Ascending aorta (tissue), 2 donors: Measurements from ENCODE around the gene LTBP1. TPM values are rescaled to one million over a fixed set of nuclear protein-coding genes. Genes with fewer than 3 reads are reported as not detected.
A peak's percentile ranks its signal among the peaks of the same experiment; 100 is the strongest.

Source experiments
- DNase-seq, 2 donors: peaks; one replicate each; pipeline ENCODE4 v3.0.0-alpha.2; 2019; ENCODE audit warnings: low spot score in 2 of 2
- H3K27ac ChIP-seq, 2 donors: fragments of 200-600 bp; sonication (generic); one replicate each; pipeline ENCODE4 v1.5.1; 2016 to 2017; ENCODE audit warnings: mild to moderate bottlenecking in 1 of 2
- H3K27me3 ChIP-seq: fragments of 200-600 bp; sonication (generic); one replicate; pipeline ENCODE4 v1.5.1; 2017
- H3K36me3 ChIP-seq, 2 donors: fragments of 200-600 bp; sonication (generic); one replicate each; pipeline ENCODE4 v1.5.1; 2016
- H3K4me1 ChIP-seq, 2 donors: fragments of 200-600 bp; sonication (generic); one replicate each; pipeline ENCODE4 v1.5.1; 2016 to 2017; ENCODE audit warnings: mild to moderate bottlenecking in 1 of 2
- H3K4me3 ChIP-seq, 2 donors: fragments of 200-600 bp; sonication (generic); one replicate each; pipeline ENCODE4 v1.5.1; 2016 to 2017; ENCODE audit warnings: mild to moderate bottlenecking in 1 of 2
- H3K9me3 ChIP-seq, 2 donors: fragments of 200-600 bp; sonication (generic); one replicate each; pipeline ENCODE4 v1.5.1; 2016
- CTCF ChIP-seq, 3 experiments: fragments of 200-600 bp in 2 of 3; fragments of 450-650 bp in 1 of 3; sonication (generic) in 2 of 3; IDR thresholded peaks; one replicate each; pipeline ENCODE4 v1.5.1; 2016 to 2019; ENCODE audit warnings: antibody characterized with exemption in 3 of 3, mild to moderate bottlenecking in 1 of 3, moderate library complexity in 1 of 3
- intact Hi-C: fragments of 100-400 bp; cut with DNase I; formaldehyde crosslinking; loops from one replicate; pipeline ENCODE4 v1.15.1; 2023
- total RNA-seq: library from RNA; depleted of rRNA; stranded (reverse); fragments of >200 nt; gene quantifications from one replicate; pipeline ENCODE4 v1.1.0, GENCODE V29; 2016

LTBP1 gene
- total RNA-seq, 1 donor from 2014 or later = 295 TPM

GRCh38 chr2:33321876-33322483 is 375.2 kb downstream of the LTBP1 start:
- intact Hi-C loops = no loop called here
- no peak for TF ChIP-seq CTCF (IDR thresholded peaks at IDR 0.05)
- no peak overlapping the region for H3K4me3 ChIP-seq
- no peak for DNase-seq
- H3K27ac ChIP-seq = peak overlapping the region; percentile 45 to 68
- no peaks in the 10 kb centered on the region for H3K9me3 ChIP-seq
- H3K36me3 ChIP-seq = peaks cover 4 to 27% of the 10 kb centered on the region in 2 donors
- no peaks in the 10 kb centered on the region for H3K27me3 ChIP-seq
- peaks cover 7 to 28% of the 10 kb centered on the region in 2 donors for H3K4me1 ChIP-seq

- peaks cover 7 to 28% of the 10 kb centered on the region in 2 donors for H3K4me1 ChIP-seq
- H3K36me3 ChIP-seq = peaks cover 4 to 34% of the 10 kb centered on the region in 2 donors
- DNase-seq = no peak
- H3K4me3 ChIP-seq = no peak overlapping the region
- intact Hi-C loops = no loop called here
- H3K9me3 ChIP-seq = no peaks in the 10 kb centered on the region
- H3K27ac ChIP-seq = peak overlapping the region in 1 of 2 donors; percentile 68
- H3K27me3 ChIP-seq = no peaks in the 10 kb centered on the region
- TF ChIP-seq CTCF (IDR thresholded peaks at IDR 0.05) = no peak
Observed at GRCh38 chr2:33322612-33323011, 375.9 kb downstream of the LTBP1 start.

- no peak for TF ChIP-seq CTCF (IDR thresholded peaks at IDR 0.05)
- Histone ChIP-seq H3K27me3 (no peaks in the 10 kb centered on the region), H3K9me3 (no peaks in the 10 kb centered on the region), H3K4me1 (peaks cover 7 to 28% of the 10 kb centered on the region in 2 donors), H3K36me3 (peaks cover 6 to 36% of the 10 kb centered on the region in 2 donors), H3K4me3 (no peak overlapping the region), H3K27ac (no peak overlapping the region)
- intact Hi-C loops = no loop called here
- no peak for DNase-seq
Observed at GRCh38 chr2:33323957-33324356, 377.2 kb downstream of the LTBP1 start.

GRCh38 chr2:33326100-33326499 is 379.3 kb downstream of the LTBP1 start:
- Histone ChIP-seq H3K4me1 (peaks cover 7 to 25% of the 10 kb centered on the region in 2 donors), H3K27ac (peak overlapping the region in 1 of 2 donors; percentile 19), H3K4me3 (no peak overlapping the region), H3K36me3 (peaks cover 2 to 24% of the 10 kb centered on the region in 2 donors), H3K27me3 (no peaks in the 10 kb centered on the region), H3K9me3 (no peaks in the 10 kb centered on the region)
- intact Hi-C loops = no loop called here
- TF ChIP-seq CTCF (IDR thresholded peaks at IDR 0.05) = no peak
- no peak for DNase-seq

- H3K4me1 ChIP-seq = peaks cover 0 to 2% of the 10 kb centered on the region in 2 donors
- TF ChIP-seq CTCF (IDR thresholded peaks at IDR 0.05) = no peak
- no peak overlapping the region for H3K4me3 ChIP-seq
- peaks cover 8 to 11% of the 10 kb centered on the region in 2 donors for H3K36me3 ChIP-seq
- no peaks in the 10 kb centered on the region for H3K27me3 ChIP-seq
- peak overlapping the region in 1 of 2 donors; percentile 26 for H3K27ac ChIP-seq
- intact Hi-C loops = no loop called here
- no peaks in the 10 kb centered on the region for H3K9me3 ChIP-seq
- DNase-seq = no peak
Observed at GRCh38 chr2:33333433-33333832, 386.7 kb downstream of the LTBP1 start.
